ENCODE data around the gene CCDC177.

Gene CCDC177

DNA sequence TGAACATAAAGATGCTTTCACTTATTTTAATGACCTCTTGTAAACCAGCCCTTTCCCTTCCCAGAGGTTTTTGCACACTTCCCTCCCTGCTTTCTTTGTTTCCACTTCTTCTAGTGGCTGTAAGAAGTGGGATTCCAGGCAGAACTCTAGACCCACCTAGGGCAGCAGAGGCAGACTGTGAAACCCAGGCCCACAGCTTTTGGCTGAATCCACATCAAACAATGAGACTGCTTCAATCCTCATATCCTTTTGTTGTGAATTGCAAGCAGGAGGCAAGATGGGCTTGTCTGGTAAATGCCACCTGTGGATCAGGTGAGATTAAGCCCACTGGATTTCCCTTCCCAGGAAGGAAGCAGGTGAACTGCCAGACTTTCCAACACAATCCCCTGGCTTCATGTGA lies 12.8 kb downstream of the CCDC177 start:
- no peak for DNase-seq (ENCODE audit: low read depth)

DNA sequence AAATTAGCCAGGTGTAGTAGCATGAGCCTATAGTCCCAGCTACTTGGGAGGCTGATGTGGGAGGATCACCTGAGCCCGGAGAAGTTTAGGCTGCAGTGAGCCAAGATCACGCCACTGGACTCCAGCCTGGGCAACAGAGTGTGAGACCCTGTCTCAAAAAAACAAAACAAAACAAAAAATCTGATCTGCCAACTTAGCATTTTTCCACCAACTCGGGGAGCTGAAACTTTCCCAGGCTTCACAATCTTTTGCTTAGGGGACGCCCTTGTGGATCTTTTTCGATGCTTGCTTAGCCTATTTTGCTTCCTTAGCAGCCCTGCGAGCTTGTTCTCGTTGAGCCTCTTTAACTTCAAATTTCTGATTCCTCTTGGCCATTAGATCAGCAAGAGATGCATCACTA lies 13.8 kb downstream of the CCDC177 start:
- no peak for DNase-seq (ENCODE audit: low read depth)

DNA sequence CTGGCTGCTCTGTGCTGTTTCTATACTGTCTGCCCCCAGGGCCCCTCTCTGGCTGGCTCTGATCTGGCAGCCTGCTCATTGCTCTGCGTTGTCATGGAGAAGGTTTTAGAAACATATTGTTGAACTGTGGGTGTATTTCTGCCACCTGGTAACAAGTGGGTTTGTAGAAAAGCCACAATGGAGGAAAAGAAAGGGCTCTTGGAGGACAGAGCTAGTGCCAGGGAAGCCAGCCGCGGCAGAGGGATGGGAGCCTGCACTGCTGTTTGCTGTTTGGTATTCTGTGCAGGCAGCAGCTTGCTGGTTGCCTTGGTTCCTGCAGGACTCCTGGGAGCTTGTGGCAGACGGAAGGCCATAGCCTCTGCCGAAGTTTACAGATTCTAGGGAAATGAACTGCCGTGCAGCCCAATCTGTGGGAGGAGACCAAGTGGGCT lies 15.1 kb downstream of the CCDC177 start:
- no peak for DNase-seq (ENCODE audit: low read depth)

DNA sequence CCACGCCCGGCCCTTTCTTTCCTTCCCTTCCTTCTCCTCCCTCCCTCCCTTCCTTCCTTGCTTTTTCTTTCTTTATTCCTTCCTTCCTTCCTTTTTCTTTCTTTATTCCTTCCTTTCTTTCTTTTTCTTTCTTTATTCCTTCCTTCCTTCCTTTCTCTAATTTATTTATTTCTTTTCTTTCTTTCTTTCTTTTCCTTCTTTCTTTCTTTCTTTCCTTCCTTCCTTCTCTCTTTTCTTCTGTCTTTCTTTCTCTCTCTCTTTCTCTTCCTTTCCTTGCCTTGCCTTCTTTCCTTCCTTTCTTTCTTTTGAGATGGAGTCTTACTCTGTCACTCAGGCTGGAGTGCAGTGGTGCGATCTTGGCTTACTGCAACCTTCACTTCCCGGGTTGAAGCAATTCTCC lies 15.9 kb downstream of the CCDC177 start:
- DNase-seq (ENCODE audit: low read depth): no peak

DNA sequence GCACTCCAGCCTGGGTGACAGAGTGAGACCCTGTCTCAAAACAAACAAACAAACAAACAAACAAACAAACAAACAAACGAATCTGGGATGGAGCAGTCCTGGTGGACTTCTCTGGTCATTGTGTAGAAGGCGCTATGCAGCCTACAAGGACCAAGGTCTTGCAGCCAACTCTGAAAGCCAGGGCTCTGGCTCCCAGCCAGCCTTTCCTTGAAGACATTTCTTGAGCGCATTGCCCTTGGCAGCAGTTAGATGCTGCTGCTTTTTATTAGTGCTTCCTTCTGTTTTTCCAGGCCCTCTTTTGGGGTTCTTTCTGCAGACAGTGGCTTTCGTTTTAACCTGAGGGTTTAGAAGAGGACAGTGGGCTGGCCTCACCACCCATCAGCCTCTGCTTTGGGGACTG lies 20.2 kb downstream of the CCDC177 start:
- DNase-seq (ENCODE audit: low read depth): no peak

DNA sequence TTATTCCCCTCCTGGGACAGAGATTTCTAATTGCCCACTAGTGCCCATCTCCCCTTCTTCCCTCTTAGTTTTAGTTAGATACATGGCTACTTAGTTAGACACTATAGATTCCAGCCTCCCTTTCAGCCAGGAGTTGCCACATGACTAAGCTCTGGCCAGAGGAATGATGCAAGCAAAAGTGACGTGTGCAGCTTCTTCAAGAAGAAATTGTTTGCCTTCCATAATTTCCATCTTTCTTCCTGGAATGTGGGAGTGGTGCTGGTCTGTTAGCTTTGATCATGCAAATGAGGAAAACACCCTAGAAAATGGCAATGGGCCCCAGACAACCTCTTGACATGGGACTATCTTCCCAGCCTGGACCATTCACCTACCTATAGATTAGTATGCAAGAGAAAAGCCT lies 21.4 kb downstream of the CCDC177 start:
- DNase-seq (ENCODE audit: low read depth): peak; percentile 96

DNA sequence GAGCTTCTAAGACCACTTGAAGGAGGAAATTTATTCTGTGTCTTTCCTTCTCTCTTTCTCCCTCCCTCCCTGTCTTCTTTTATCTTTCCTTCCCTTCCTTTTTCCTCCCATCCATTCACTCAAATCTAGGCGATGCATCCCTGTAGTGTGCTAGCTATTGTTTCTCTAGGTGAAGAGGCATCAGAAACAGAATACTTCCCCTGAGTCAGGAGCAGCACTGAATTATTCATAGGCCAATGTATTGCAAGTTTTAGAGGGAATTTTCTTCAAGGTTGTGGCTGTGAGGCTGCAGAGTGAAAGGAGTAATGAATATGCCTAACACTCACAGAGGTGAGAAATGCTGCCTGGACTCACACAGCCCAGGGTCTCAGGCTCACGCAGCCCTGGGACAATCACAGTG lies 23.2 kb downstream of the CCDC177 start:
- no peak for DNase-seq (ENCODE audit: low read depth)

DNA sequence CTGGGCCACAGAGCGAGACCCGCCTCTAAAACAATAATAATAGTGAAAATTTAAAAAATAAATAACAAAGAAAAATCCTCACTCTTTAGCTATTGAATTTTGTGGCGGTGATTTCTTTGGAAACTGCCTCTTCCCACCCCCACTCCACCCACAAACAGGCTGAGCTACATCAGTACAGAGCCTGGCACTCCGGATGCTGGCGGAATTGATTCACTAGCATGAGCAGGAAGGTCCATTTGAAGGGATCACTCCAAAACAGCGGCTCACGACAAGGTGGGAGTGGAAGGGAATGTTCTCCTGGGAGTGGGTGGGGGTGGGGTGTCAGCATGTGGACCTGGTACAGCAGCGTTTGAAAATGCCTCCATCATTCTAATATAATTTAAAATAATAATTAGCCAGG lies 26.1 kb downstream of the CCDC177 start:
- no peak for DNase-seq (ENCODE audit: low read depth)

DNA sequence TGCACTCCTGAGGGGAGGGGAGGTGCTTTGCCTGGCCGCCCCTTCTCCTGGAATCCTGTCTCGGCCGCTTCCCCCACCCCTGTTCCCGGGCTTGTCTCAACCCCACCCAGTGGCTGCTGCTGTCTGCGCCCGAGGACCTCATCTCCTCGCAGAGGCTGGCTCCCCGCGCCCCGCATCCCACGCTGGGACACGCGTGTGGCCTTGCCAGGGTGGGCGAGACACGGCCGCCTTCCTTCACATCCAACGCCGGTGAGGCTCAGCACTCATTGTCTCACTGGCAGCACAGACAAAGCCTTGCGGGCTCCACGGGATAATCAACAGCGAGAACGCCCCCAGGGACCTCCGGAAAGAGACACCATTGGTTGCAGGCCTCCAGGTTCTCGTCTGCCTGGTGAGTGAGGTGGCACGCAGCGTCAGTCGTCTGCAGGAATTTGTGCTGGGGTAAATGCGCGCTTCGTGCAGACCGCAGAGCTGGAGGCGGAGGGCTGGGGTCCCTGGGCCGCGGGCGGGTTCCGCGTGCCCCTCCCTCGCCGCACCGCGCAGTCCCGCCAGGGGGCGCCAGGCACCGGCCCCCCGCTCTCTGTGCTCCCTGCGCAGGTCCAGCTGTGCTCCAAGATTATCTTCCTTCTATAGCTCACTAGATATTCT lies 26.8 kb downstream of the CCDC177 start:
- DNase-seq (ENCODE audit: low read depth): peak; percentile 9

DNA sequence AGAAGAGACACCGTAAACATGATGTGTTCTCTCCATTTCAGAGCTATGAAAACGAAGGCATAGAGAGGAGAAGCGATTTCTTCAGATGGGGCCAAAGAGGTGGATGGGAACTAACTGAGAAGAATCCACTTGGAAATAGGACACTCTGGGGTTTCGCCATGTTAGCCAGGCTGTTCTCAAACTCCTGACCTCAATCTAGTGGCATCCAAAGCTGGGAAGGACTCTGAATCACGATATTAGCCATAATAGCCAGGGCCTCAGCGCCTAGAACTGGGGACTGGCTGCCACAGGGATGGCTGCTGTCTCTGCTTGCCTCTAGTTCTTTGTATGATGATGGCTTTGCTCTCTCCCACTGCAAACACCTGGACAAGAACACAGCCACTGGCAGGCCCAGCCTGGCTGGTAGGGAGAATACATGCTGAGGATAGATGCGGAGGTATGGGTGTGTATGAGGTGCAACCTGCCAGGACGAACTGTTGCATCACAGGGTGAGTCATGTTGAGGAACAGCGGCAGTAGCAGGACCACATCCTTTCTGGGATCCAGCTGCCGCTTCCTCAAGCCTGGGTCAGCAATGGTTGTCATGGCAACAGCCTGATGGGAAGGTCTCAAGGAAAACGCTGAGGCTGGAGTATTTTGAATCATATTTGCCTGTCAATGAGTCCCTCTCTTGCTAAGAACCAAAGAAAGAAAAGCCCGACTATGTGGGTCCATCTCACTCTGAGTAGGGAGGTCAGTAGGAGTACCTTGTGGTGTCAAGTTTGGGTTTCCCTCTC lies 31.1 kb downstream of the CCDC177 start:
- peak; percentile 93 for DNase-seq (ENCODE audit: low read depth)

DNA sequence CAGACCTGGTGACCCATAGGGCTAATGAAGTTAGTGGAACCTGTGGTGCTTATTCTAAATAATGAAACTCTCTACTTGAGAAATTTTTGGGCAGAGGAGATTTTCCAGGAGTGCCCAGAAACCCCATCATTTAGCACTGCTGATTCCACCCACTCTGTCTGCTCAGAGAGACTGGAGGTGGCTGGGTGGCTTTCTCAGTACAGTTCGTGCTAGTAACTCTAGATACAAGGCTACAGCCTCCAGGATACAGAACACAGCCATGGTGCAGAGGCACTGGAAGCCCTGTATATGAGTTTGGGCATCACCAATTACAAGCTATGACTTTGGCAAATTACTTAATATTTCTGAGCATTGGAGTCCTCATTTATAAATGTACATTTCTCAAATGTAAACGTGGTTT lies 32.4 kb downstream of the CCDC177 start:
- no peak for DNase-seq (ENCODE audit: low read depth)

DNA sequence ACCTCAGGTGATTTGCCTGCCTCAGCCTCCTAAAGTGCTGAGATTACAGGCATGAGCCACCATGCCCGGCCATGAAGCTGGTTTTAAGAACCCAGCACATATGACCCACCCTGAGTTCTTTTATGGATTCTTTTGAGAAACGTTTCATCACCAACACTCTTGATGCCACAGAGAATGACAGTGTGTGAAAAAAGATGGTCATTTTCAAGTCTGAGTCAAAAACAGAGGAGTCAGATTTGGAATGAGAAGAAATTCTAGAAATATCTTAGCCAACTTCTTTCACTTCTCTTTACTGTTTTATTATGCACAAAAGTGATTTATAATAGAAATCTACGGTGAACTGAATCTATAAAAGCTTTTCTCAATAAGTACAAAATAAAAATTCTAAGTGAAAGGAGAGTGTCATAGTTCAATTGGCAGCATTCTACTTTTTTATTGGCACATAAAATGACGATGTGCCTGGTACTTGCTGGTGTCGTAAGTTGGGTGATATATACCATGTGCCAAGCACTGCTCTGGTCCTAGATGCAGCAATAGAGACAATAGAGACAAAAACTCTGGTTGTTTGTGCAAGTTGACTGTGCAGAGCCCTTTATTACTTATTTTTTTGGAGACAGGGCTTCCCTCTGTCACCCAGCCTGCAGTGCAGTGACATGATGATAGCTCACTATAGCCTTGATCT lies 33.9 kb downstream of the CCDC177 start:
- no peak for DNase-seq (ENCODE audit: low read depth)

DNA sequence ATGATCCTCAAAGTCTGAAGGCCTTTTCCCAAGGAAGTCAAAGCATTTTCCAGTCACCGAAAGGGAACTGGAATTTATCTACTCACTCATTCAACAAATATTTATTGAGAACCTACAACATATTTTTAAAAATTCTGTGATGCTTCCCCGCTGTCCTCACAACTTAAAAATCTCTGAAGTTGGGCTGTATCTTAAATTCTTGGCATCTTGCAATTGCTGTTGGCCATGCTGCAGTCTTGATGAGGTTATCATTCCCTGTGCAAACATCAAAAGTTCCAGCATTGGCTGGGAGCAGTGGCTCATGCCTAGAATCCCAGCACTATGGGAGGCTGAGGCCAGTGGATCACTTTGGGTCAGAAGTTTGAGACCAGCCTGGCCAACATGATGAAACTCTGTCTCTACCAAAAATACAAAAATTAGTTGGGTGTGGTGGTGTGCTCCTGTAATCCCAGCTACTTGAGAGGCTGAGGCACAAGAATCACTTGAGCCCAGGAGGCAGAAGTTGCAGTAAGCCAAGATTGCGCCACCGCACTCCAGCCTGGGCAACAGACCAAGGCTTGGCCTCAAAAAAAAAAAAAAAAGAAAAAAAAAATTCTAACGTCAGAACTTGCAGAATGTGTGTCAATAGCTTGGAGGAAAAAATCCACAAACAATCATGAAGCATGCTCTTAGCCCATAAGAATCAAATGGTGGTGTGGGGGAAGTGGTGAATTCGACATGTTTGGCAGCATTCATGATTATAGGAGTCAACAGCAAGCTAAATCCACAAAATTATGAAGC lies 34.9 kb downstream of the CCDC177 start:
- DNase-seq (ENCODE audit: low read depth): peak; percentile 87

DNA sequence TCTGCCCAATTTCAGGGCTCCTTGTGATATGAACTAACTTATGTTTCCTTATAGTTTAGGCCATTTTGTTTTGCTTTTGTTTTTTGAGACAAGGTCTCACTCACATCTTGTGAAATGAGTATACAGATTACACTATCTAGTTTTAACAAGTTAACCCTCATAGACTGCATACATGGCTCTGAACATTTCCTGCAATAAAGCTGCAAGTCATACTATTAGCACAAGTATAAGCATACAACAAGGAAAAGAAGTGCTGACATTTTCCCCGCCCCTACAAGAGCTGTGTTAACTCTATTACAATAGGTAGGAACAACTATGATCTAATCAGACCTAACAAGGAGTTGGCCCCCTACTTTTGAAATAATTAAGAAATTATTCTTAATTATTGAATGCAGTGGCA lies 35.9 kb downstream of the CCDC177 start:
- DNase-seq (ENCODE audit: low read depth): no peak

DNA sequence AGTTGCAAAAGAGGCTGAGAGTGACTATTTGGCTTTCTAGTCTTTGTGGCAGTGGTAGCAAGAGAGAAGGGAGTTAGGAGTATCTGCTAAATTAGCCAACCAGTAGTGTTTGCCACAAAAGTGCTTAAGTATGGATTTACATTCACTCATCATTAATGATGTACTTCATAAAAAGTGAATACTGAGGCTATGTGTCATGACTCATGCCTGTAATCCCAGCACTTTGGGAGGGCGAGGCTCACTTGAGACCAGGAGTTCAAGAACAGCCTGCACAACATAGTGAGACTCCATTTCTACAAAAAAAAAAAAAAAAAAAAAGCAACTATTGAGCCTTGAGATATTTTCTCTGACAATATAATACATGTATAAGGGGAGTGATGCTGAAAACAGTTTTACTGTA lies 36.8 kb downstream of the CCDC177 start:
- peak; percentile 12 for DNase-seq (ENCODE audit: low read depth)

DNA sequence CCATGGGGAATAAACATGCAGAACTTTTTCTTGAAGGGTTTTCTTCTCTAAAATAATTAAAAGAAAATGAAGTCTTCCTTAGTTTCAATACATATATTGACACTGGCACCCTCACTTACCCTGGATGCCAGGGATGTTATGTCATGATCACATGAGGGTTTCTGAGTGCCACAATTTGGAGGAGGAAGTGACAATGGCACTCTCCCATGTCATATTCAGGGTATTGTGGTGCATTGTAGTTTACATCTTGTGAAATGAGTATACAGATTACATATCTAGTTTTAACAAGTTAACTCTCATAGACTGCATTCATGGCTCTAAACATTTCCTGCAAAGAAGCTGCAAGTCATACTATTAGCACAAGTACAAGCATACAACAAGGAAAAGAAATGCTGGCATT lies 37.7 kb downstream of the CCDC177 start:
- no peak for DNase-seq (ENCODE audit: low read depth)

DNA sequence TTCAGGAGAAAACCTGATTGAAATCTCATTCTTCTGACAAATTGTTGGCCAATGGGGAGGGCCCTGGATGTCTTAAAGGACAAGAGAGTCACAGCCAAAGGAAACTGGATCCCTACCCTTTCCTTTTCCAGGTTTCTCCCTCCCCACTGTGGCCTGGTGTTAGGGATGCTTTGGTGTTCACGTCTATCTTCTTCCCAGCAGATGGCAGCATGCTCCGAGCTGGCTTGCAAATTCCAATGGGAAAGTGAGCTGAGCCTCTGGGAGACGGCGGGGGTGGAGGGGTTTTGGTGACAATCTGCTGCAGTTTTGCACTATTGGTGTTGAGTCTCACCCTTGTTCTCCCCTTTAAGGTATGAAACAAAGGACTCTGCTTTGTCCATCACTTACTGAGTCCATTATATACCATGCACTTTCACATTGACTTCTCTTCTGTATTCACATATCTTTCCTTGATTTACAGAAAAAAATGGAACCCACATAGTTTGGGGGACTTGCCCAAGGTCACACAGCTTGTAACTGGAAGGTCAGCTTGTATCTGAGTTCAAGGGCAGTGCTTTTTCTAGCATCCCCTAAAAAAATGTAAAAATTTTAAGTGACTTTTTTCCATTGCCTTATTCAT lies 39.3 kb downstream of the CCDC177 start:
- DNase-seq (ENCODE audit: low read depth): peak; percentile 41

DNA sequence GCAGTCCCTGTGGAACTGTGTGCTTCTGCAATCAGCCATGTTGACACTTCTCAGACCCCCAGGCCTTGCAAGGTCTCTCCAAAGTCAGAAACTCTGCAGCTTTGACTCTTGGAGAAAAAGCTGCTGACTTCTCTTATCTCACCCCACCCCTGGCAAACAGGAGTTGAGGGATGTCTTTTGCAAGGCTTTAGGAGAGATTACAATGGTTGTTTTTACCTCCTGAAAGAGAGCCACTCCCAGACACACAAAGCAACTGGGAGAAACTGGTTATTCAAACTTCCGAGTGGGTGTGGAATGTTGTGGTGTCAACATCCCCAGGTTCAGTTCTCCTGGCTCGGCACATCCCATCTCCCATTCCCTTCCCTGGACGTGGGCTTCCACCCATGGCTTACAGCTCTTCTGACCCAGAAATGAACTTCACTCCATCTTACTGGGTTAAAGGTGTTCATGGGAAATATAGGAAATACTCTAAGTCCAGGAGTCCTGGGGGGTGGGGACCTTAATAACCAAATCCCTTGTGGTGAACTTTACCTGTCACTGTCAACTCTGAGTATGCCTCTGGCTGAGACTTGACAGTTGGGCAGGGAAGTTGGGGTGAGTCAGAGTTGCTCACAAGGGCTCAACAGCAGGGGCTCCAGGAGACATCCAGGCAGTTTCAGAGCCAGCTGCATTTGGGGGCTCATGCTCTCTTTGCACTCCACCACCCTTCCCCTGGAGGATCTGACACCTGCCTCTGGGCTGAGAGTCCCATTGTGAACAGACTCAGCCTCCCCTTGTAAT lies 41.9 kb downstream of the CCDC177 start:
- no peak for DNase-seq (ENCODE audit: low read depth)

DNA sequence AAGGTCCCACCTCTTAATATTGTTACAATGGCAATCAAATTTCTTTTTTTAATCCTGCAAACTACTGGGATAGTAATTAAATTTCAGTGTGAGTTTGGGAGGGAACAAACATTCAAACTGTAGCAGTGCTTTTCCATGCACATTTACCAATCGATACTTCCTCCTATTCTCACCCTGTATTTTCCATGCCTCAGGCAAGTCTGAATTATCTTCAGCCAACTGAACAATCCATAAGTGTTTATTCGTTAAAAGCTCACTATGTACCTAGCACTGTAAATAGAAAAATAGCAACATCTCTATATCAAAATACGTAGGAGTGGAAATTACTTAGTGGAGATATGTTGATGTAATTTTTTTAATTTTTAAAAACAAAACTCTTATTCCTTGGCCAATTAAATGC lies 43.5 kb downstream of the CCDC177 start:
- DNase-seq (ENCODE audit: low read depth): no peak

DNA sequence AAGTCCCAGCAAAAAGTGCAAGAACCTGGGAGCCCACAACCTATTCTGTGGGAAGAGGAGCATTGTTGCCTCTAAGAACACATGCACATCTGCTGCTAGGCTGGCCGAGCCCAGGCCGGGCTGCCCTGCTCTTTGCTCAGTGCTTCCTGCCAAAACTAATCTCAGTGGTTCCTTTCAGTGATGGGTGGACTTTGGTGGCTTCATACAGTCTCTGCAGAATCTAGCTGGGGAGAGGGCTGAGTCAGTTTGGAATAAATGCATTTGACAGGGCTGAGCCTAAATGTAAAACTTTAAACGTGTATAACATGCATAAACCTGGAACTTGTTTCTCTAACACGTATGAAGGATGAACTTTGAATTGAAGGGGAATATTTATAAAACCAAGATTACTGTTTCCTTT lies 44.6 kb downstream of the CCDC177 start:
- DNase-seq (ENCODE audit: low read depth): no peak

DNA sequence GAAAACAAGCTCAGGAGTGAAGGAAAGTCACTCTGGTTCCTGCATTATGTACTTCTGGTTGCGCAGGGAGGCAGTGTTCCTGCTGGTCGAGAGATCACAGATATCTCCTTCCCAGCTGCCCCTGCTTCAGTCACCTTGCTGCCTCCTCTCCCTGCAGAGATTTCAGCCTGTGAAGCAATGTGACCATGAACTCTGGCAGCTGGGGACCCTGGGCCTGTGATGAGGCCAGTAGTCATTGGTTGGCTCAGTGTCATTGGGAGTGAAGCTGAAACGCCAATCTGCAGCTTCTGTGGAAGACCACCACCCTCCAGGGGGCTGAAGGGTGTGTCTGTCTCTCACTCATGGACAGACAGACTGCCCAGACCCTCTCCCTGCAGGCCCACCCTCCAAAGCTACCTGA lies 45.1 kb downstream of the CCDC177 start:
- no peak for DNase-seq (ENCODE audit: low read depth)

All from amniotic epithelial cell (primary cell).